GF-D8 (cell line): Measurements from ENCODE around the gene CCDC18.
"Not testable (repeated sequence)": the region's sequence is repeated elsewhere in the genome, so short reads cannot be mapped to it uniquely, and the experiment has no call there.

Source experiments
- DNase-seq: peaks from one replicate; lab custom pipeline; 2025; lab: John Stamatoyannopoulos, UW

Gene CCDC18

GRCh38 chr1:93180723-93181613, at the start of gene CCDC18:
Gene CCDC18 (plus strand): TSS chr1:93180724. CDS start chr1:93183362, 2,638 bp downstream.
- peak; percentile 65 for DNase-seq

GRCh38 chr1:93132638-93133037, 47.9 kb upstream of the CCDC18 start:
- no peak for DNase-seq

GRCh38 chr1:93136445-93136844, 44.1 kb upstream of the CCDC18 start:
- no peak for DNase-seq

- no peak for DNase-seq
These were observed 42.8 kb upstream of the CCDC18 start for GRCh38 chr1:93137604-93138292.

GRCh38 chr1:93140106-93140505, 40.4 kb upstream of the CCDC18 start:
- no peak for DNase-seq

- no peak for DNase-seq
These were observed 38.4 kb upstream of the CCDC18 start for GRCh38 chr1:93142161-93142560.

GRCh38 chr1:93143136-93143535, 37.4 kb upstream of the CCDC18 start:
- DNase-seq = no peak

- no peak for DNase-seq
These were observed 36.8 kb upstream of the CCDC18 start for GRCh38 chr1:93143769-93144168.

- DNase-seq = no peak
These were observed 32.5 kb upstream of the CCDC18 start for GRCh38 chr1:93148001-93148400.

- DNase-seq = no peak
These were observed 29.8 kb upstream of the CCDC18 start for GRCh38 chr1:93150729-93151128.

- DNase-seq = no peak
These were observed 29.1 kb upstream of the CCDC18 start for GRCh38 chr1:93151474-93151873.

GRCh38 chr1:93152835-93153234, 27.7 kb upstream of the CCDC18 start:
- DNase-seq = no peak

GRCh38 chr1:93154898-93155297, 25.6 kb upstream of the CCDC18 start:
- DNase-seq = no peak

- DNase-seq = no peak
These were observed 25.2 kb upstream of the CCDC18 start for GRCh38 chr1:93155335-93155734.

- no peak for DNase-seq
These were observed 21.2 kb upstream of the CCDC18 start for GRCh38 chr1:93159337-93159736.

GRCh38 chr1:93163314-93163713, 17.2 kb upstream of the CCDC18 start:
- not testable (repeated sequence) for DNase-seq

- no peak for DNase-seq
These were observed 15.7 kb upstream of the CCDC18 start for GRCh38 chr1:93164816-93165215.

- not testable (repeated sequence) for DNase-seq
These were observed 14.6 kb upstream of the CCDC18 start for GRCh38 chr1:93165895-93166294.

- DNase-seq = no peak
These were observed 13.5 kb upstream of the CCDC18 start for GRCh38 chr1:93167006-93167405.

- DNase-seq = not testable (repeated sequence)
These were observed 10.3 kb upstream of the CCDC18 start for GRCh38 chr1:93170141-93170678.

- DNase-seq = no peak
These were observed 8.9 kb upstream of the CCDC18 start for GRCh38 chr1:93171549-93172034.

- no peak for DNase-seq
These were observed 7.7 kb upstream of the CCDC18 start for GRCh38 chr1:93172778-93173177.

- not testable (repeated sequence) for DNase-seq
These were observed 5.9 kb upstream of the CCDC18 start for GRCh38 chr1:93174638-93175037.
